Ovary (tissue), 3 donors: ENCODE data around the gene ANTXR1.

ENCODE experiments used
- CTCF ChIP-seq, 3 donors: fragments of 450-650 bp in 2 of 3; fragments of 200-600 bp in 1 of 3; IDR thresholded peaks; one replicate each; pipeline versions ENCODE4 v1.5.1 to v1.8.0; 2016 to 2022; ENCODE audit warnings: antibody characterized with exemption in 3 of 3, mild to moderate bottlenecking in 1 of 3
- EP300 ChIP-seq: sonication (generic); formaldehyde crosslinking; IDR thresholded peaks from one replicate; pipeline ENCODE4 v1.6.1; 2017; ENCODE audit warnings: antibody characterized with exemption
- POLR2A ChIP-seq: fragments of 450-650 bp; IDR thresholded peaks from one replicate; pipeline ENCODE4 v1.6.1; 2017; ENCODE audit warnings: antibody characterized with exemption, mild to moderate bottlenecking, moderate library complexity
- donor health status: DM: no; HTN: no; CAD: no.

- TF ChIP-seq CTCF (IDR thresholded peaks at IDR 0.05) (no peak), POLR2A (no peak), EP300 (no peak)
Measured at GRCh38 chr2:68975844-68976243, 37.1 kb upstream of the ANTXR1 start.
